Hematopoietic multipotent progenitor cell treated with erythropoietin and hydrocortisone succinate and interleukin-3 and kit ligand, for 17 days (in vitro differentiated cells): ENCODE data around the gene C12orf57.

Experiments
- DNase-seq: peaks from one replicate; pipeline ENCODE4 v3.0.0-alpha.2; 2015; ENCODE audit warnings: low spot score

C12orf57 gene

DNA sequence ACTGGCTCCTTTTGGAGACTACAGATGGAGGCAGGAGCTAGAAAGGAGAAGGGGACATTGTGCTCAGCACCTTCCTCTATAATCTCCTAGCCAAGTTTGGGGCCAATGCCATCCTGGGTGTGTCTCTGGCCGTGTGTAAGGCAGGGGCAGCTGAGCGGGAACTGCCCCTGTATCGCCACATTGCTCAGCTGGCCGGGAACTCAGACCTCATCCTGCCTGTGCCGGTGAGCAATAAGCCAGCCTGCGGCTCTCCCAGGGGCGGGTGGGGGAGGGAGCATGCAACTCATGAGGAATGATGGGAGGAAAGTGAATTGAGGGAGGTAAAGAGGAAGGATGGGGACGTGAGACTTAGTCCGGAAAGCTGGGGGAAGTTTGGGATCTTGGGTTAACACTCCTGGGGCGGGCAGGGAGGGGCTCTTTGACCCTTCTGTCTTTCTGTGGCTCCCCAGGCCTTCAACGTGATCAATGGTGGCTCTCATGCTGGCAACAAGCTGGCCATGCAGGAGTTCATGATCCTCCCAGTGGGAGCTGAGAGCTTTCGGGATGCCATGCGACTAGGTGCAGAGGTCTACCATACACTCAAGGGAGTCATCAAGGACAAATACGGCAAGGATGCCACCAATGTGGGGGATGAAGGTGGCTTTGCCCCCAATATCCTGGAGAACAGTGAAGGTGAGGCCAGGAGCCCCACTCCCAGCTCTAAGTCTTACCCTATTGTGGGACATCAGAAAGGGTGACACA lies 26.2 kb upstream of the C12orf57 start:
- DNase-seq = no peak

DNA sequence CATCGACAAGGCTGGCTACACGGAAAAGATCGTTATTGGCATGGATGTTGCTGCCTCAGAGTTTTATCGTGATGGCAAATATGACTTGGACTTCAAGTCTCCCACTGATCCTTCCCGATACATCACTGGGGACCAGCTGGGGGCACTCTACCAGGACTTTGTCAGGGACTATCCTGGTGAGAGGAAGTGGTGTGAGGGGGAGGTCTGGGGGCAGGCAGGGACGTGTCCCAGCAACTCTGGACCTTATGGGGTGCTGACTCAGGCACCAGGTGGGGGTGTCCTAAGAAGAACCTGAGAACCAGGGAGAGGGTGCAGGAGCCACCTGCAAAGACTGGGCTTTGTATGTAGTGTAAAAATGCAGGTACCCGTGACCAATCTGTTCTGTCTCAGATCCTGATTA lies 24.2 kb upstream of the C12orf57 start:
- DNase-seq = no peak

DNA sequence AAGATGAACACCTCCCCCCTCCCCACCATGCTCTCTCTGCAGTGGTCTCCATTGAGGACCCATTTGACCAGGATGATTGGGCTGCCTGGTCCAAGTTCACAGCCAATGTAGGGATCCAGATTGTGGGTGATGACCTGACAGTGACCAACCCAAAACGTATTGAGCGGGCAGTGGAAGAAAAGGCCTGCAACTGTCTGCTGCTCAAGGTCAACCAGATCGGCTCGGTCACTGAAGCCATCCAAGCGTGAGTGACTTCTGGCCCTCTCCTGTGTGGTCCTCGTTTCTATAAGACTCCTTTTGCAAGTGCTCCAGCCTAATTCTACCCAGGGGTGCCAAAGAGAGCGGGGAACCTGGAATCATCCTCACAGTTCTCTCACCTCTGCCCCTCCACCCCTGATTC lies 22.3 kb upstream of the C12orf57 start:
- DNase-seq = no peak

DNA sequence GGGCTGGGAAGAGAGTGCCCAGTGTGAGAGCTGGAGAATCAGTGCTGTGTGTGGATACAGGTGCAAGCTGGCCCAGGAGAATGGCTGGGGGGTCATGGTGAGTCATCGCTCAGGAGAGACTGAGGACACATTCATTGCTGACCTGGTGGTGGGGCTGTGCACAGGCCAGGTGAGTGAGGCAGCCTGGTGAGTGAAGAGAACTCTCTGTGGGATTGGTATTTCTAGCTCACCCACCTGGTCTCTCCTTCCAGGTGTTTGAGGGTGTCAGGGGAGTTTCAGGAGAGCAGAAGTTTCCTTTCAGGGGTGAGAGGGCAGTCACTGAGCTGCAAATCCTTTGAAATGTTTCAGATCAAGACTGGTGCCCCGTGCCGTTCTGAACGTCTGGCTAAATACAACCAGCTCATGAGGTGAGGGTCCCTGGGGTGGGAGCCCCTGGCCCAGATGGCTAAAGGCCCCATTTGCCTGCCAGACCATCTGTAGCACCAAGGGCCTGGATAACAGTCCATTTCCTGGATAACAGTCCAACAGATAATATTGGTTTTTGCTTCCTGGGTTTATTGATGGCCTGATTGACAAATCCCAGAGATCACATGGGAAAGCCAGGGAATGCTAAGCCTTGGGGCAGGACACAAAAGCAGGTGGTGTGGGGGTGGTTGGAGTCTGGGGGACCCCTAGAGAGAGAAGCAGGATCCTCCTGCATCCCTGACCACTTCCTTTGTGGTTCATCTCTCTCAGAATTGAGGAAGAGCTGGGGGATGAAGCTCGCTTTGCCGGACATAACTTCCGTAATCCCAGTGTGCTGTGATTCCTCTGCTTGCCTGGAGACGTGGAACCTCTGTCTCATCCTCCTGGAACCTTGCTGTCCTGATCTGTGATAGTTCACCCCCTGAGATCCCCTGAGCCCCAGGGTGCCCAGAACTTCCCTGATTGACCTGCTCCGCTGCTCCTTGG lies 21.6 kb upstream of the C12orf57 start:
- DNase-seq = no peak

DNA sequence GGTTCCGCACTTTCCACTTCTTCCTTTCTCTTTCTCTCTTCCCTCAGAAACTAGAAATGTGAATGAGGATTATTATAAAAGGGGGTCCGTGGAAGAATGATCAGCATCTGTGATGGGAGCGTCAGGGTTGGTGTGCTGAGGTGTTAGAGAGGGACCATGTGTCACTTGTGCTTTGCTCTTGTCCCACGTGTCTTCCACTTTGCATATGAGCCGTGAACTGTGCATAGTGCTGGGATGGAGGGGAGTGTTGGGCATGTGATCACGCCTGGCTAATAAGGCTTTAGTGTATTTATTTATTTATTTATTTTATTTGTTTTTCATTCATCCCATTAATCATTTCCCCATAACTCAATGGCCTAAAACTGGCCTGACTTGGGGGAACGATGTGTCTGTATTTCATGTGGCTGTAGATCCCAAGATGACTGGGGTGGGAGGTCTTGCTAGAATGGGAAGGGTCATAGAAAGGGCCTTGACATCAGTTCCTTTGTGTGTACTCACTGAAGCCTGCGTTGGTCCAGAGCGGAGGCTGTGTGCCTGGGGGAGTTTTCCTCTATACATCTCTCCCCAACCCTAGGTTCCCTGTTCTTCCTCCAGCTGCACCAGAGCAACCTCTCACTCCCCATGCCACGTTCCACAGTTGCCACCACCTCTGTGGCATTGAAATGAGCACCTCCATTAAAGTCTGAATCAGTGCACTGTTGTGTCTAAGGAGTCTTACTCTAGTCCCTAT lies 20.7 kb upstream of the C12orf57 start:
- no peak for DNase-seq

DNA sequence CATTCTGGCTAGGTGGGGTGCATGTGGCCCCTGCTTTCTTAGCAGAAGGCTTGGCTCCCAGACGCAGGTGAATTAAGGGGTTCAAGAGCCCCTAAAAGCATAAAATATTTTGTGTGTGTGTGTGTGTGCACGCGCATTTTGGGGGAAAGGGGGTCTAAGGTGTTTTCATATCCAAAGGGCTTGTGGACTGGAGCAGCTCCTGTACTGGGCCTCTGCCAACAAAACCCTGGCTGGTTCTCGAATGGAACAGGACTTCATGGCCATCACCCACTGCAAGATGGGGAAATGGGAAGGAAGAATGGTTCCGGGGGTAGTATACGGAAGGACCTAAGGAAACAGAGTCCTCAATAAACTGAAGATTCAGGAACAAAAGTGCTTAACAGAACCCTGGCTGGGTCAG lies 20.0 kb upstream of the C12orf57 start:
- no peak for DNase-seq

DNA sequence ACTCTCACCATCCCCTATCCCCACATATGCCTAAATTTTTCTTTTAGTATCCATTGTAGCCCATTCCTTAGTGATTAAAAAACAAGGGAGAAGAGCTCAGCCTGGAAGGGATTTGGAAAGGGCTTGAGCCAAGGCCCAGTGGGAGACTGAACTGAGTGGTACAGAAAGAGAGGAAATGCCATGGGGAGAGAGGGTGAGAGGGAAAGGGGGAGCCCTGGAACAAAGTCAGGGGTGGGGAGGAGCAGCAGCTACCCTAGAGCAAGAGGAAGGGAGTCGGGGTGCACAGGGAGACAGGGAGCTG lies 18.6 kb upstream of the C12orf57 start:
- DNase-seq = no peak

DNA sequence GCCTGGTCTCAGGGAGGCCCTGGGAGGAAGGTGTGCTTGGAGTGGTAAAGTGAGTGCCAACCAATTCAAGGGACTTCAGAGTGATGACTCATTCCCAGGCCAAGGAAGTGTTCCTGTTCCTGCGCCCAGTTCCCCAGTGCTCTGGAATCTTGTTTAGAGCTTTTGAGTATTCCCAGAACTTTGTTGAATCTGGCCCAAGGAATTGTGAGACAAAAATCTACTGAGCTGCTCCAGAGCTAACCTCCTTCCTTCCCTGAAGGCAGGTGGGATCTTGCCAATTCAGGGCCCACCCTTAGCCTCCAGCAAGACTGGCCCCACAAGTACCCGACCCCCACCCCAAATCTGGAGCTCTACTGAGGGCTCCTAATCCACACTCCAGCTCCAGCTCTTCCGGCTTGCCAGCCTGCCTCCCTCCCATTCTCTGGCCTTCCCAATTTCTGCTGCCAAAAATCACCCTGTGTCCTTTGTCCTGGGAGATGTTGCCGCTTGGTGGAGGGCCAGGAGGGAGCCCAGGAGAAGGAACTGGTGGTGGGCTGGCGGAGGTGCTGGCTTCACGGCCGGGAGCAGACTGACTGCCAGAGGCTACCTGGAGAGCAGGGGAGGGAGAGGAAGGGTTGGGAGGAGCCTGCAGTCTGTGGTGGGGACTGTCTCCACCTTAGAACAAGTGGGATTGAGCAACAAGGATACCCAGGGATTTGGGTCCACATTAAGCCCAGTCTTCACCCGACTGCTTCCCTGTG lies 18.1 kb upstream of the C12orf57 start:
- no peak for DNase-seq

DNA sequence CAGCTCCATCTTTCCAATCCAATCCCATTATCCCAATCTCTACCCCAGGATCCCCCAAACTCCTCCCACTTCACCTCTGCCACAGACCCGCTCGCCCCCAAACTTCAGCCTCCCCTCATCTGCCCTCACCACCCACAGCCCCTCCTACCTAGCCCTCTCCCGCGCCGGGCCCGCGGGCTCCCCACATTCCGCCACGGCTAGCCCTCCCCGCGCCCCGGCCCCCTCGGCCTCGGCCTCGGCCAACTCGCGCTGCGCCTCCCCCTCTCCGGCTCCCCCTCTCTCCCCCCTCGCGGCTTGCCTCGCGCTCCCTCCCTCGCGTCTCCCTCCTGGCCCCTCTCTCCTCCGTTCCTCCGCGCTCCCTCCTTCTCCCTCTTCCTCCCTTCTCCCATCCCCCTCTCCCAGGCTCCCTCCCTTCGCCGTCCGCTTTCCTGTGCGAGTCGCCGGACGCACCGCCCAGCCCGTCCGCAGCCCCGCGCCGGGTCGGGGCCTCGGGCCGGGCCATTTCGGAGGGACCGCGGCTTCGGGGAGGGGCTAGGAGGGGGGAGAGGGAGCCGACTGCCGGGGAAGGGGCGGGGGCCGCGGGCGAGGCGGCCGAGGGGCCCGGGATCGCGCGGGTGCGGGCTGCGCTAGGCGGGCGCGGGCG lies 16.3 kb upstream of the C12orf57 start, which contains the start of gene ATN1:
Gene ATN1, plus strand, starts transcription at position 581 of the 643 bp plus-strand sequence. CDS start 6,043 bp downstream, outside the sequence.
- DNase-seq = no peak

DNA sequence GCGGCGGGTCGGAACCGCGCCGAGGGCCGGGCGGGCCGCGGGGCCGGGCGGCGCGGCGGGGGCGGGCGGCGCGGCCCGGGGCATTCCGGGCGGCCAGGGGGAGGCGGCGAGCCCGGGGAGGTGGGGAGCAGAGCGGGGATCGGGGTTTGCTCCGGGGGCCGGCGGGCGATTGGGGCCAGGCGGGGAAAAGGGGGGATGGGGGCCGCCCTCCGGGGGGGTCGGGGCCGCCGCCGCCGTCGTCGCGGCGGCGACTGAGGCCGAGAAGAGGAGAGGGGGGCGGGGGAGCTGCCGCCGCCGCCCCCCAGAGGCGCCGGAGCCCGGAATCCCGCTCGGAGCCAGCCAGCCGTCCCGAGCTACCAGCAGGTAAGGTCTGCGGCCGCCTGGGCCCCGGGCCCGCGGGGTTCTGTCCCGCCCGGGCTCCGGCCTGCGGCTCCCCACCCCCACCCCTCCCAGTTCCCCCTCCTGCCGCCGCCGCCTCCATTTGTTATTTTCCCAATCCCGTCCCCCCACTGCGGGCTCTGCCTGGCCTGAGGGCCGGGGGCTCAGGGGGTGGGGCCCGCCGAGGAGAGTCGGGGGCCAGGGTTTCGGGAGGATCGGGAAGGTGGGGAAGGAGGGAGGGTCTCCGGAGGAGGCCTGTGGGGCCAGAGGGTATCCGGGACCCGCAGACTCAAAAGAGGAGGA lies 15.7 kb upstream of the C12orf57 start:
- no peak for DNase-seq

DNA sequence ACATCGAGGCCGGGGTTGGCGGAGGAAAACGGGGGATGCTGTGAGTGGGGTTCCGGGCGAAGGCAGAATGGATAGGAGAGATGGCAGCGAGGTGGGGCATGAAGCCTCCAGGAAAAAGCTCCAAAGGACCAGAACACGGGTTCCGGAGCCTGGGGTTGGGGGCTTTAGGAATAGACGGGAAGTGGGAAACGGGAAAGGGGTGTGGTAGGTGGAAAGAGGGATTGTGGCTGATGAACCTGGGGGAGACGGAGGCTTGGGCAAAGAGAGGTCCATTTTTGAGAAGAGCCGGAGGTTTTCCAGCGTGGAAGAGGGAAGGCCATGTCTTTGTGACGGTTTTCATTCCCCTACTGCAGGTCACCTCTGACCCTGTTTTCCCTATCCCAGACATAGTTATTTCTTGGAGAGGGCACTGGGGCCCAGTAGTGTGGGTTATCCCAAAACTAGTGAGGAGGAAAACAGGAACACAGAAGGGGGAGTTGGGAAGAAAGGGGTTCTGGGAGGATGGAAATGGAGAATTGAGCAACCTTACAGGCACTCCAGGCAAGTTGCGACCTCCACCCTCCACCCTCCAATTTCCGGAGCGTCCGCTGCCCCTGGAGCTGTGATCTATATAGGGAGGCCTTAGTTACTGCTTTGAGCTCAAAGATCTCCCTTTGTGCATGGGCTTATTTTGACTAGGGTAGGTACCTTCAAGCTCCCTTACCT lies 15.0 kb upstream of the C12orf57 start:
- no peak for DNase-seq

DNA sequence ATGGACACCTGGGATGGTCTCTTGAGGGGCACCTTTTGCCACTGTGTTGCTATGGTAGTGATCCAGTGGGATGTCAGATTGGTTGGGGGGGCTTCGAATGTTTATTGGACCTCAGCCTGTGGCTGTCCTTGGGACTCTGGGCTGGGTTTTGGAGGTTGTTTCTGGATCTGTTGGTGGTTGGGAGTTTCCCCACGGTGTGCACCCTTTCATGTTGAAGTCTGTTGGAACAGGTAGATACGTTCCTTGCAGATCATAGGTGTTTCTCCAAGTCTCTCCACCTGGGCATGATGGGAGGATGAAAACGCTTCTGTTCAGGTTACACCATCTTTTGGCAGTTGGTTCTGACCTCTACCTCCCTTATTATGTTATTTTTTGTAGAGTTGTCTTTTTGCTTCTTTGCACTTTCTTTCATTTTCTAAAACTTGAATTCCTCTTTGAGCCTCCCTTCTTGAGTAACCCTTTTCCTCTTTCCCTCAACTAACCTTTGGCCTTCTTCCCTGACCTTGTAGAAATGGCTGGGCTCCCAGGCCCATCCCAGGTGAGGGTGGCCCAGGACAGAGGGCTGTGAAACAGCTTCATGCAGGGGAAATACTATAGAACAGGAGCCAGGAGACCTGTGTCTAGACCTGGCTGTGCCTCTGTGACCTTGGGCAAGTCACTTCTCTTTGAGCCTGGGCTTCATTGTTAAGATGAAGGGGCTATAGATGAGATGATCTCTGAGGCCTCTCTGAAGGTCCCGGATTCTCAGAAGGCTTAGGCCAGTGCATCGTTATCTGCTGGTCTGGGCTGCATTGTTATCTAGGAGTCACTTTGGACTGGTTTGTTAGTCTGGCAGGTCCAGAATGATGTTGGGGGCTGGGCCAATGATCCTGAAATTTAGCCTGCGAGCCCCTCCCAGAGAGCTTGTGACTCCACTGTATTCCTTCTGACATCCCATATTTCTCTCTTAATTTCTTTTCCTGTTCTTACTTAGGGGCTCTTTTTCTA lies 14.1 kb upstream of the C12orf57 start:
- no peak for DNase-seq

DNA sequence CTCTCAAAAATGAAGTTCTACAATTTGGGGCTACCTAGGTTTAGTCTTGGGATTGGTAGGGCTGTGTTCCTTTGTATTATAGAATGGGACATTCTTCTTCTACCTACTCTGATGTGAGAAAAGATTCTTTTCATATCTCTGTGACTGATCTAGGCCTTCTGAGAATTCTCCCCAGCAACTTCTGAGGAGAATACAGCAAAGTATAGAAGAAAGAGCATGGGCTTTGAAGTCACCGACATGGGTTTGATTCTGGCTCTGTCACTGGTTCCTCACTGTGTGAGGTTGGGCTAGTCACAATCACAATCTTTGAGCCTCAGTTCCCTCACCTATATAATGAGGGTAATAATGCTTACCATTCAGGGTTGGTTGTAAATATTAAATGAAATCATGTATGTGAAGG lies 11.1 kb upstream of the C12orf57 start:
- DNase-seq = no peak

DNA sequence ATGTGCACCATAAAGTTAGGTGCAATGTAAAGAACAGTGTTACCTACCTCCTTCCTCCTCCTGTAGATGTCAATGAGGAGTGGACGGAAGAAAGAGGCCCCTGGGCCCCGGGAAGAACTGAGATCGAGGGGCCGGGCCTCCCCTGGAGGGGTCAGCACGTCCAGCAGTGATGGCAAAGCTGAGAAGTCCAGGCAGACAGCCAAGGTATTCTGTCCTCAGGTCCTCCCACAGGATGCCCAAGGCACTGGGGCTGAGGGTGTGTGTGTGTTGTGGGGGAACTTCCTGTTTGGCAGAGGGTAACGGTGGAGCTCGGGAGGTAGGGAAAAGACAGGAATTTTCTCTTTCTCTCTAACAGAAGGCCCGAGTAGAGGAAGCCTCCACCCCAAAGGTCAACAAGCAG lies 9.7 kb upstream of the C12orf57 start:
- DNase-seq = no peak

DNA sequence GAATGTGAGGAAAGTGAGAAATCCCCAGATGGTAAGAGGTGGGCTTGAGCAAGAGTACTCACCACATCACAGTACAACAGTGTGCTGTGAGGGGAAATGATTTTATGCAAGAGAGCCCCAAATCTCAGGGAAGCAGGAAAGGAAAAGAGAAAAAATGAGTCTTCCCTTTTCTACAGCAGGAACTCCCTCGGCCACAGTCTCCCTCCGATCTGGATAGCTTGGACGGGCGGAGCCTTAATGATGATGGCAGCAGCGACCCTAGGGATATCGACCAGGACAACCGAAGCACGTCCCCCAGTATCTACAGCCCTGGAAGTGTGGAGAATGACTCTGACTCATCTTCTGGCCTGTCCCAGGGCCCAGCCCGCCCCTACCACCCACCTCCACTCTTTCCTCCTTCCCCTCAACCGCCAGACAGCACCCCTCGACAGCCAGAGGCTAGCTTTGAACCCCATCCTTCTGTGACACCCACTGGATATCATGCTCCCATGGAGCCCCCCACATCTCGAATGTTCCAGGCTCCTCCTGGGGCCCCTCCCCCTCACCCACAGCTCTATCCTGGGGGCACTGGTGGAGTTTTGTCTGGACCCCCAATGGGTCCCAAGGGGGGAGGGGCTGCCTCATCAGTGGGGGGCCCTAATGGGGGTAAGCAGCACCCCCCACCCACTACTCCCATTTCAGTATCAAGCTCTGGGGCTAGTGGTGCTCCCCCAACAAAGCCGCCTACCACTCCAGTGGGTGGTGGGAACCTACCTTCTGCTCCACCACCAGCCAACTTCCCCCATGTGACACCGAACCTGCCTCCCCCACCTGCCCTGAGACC lies 8.2 kb upstream of the C12orf57 start:
- DNase-seq = no peak

DNA sequence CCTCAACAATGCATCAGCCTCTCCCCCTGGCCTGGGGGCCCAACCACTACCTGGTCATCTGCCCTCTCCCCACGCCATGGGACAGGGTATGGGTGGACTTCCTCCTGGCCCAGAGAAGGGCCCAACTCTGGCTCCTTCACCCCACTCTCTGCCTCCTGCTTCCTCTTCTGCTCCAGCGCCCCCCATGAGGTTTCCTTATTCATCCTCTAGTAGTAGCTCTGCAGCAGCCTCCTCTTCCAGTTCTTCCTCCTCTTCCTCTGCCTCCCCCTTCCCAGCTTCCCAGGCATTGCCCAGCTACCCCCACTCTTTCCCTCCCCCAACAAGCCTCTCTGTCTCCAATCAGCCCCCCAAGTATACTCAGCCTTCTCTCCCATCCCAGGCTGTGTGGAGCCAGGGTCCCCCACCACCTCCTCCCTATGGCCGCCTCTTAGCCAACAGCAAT lies 7.6 kb upstream of the C12orf57 start:
- no peak for DNase-seq

DNA sequence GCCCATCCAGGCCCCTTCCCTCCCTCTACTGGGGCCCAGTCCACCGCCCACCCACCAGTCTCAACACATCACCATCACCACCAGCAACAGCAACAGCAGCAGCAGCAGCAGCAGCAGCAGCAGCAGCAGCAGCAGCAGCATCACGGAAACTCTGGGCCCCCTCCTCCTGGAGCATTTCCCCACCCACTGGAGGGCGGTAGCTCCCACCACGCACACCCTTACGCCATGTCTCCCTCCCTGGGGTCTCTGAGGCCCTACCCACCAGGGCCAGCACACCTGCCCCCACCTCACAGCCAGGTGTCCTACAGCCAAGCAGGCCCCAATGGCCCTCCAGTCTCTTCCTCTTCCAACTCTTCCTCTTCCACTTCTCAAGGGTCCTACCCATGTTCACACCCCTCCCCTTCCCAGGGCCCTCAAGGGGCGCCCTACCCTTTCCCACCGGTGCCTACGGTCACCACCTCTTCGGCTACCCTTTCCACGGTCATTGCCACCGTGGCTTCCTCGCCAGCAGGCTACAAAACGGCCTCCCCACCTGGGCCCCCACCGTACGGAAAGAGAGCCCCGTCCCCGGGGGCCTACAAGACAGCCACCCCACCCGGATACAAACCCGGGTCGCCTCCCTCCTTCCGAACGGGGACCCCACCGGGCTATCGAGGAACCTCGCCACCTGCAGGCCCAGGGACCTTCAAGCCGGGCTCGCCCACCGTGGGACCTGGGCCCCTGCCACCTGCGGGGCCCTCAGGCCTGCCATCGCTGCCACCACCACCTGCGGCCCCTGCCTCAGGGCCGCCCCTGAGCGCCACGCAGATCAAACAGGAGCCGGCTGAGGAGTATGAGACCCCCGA lies 7.0 kb upstream of the C12orf57 start:
- no peak for DNase-seq
